Activated CD8-positive, alpha-beta T cell treated with anti-CD3 and anti-CD28 coated beads, Interleukin-2, amount 10 ng/mL, durations not matched to agents 7 days and 5 days (primary cell): ENCODE data around the gene PRUNE2. TPM values are rescaled to one million over a fixed set of nuclear protein-coding genes. Genes with fewer than 3 reads are reported as not detected.

Experiments
- ATAC-seq: fragments of 150-1000 bp; cut with Tn5 transposase; one replicate; pipeline ENCODE4 v1.10.0; 2021; ENCODE audit warnings: moderate library complexity
- CTCF ChIA-PET: fragments of 350-600 bp; sonication (Branson Sonifier 250); formaldehyde crosslinking; loops from one replicate; lab custom pipeline; 2021; ENCODE audit warnings: antibody characterized with exemption; lab: Charles Lee
- POLR2A ChIA-PET: fragments of 350-600 bp; sonication (Branson Sonifier 250); formaldehyde crosslinking; loops from one replicate; lab custom pipeline; 2021; ENCODE audit warnings: antibody characterized with exemption; lab: Charles Lee
- DNase-seq: peaks from one replicate; pipeline ENCODE4 v3.0.0-alpha.2; 2020
- H3K27ac Mint-ChIP-seq: one replicate; pipeline ENCODE4 v1.8.0; 2021; ENCODE audit warnings: mild to moderate bottlenecking, mixed read lengths
- H3K27me3 Mint-ChIP-seq: one replicate; pipeline ENCODE4 v1.8.0; 2021; ENCODE audit warnings: low read depth, mixed read lengths
- H3K36me3 Mint-ChIP-seq: one replicate; pipeline ENCODE4 v1.8.0; 2021; ENCODE audit warnings: low read depth, mixed read lengths
- H3K4me1 Mint-ChIP-seq: one replicate; pipeline ENCODE4 v1.8.0; 2021; ENCODE audit warnings: low read depth, mixed read lengths
- H3K4me3 Mint-ChIP-seq: one replicate; pipeline ENCODE4 v1.8.0; 2021; ENCODE audit warnings: mild to moderate bottlenecking, mixed read lengths
- H3K9me3 Mint-ChIP-seq: one replicate; pipeline ENCODE4 v1.8.0; 2022; ENCODE audit warnings: mixed read lengths; ENCODE audit not compliant: insufficient read depth
- total RNA-seq, 2 experiments: library from RNA; stranded (reverse); gene quantifications; one replicate each; pipeline ENCODE4 v1.2.3, GENCODE V29; 2021

PRUNE2 gene
- total RNA-seq, 2 experiments from 2014 or later = 0.16 to 0.52 TPM

- peaks cover 39% of the 10 kb centered on the region for H3K27me3 Mint-ChIP-seq
- peaks cover 8% of the 10 kb centered on the region for H3K4me1 Mint-ChIP-seq
- no peak overlapping the region for H3K27ac Mint-ChIP-seq
- POLR2A ChIA-PET = no interaction called here
- no peak overlapping the region for H3K4me3 Mint-ChIP-seq
- DNase-seq (no peak), ATAC-seq (no peak)
- peaks cover 1% of the 10 kb centered on the region for H3K36me3 Mint-ChIP-seq
- CTCF ChIA-PET = interaction anchor here (0.7 to 1.2 kb wide), 2 partner anchors 10 to 162 kb away, joined by 3 read pairs; partner anchors contain the start of gene GCNT1
- H3K9me3 Mint-ChIP-seq = no peaks in the 10 kb centered on the region
Observed at GRCh38 chr9:76620996-76621395, 284.9 kb downstream of the PRUNE2 start.

GRCh38 chr9:76620581-76620980 lies 285.3 kb downstream of the PRUNE2 start:
- peaks cover 1% of the 10 kb centered on the region for H3K36me3 Mint-ChIP-seq
- no peak overlapping the region for H3K27ac Mint-ChIP-seq
- H3K27me3 Mint-ChIP-seq = peaks cover 38% of the 10 kb centered on the region
- DNase-seq (no peak), ATAC-seq (no peak)
- ChIA-PET CTCF (interaction anchor here (0.6 to 1.2 kb wide), 2 partner anchors 9 to 162 kb away, joined by 3 read pairs; partner anchors contain the start of gene GCNT1), POLR2A (no interaction called here)
- no peak overlapping the region for H3K4me3 Mint-ChIP-seq
- peaks cover 10% of the 10 kb centered on the region for H3K4me1 Mint-ChIP-seq
- no peaks in the 10 kb centered on the region for H3K9me3 Mint-ChIP-seq

- Mint-ChIP-seq H3K4me1 (peaks cover 18% of the 10 kb centered on the region), H3K27me3 (peaks cover 32% of the 10 kb centered on the region), H3K27ac (no peak overlapping the region), H3K4me3 (no peak overlapping the region), H3K9me3 (no peaks in the 10 kb centered on the region), H3K36me3 (peaks cover 1% of the 10 kb centered on the region)
- ChIA-PET POLR2A (interaction anchor here (0.6 to 1.0 kb wide), 2 partner anchors 52 to 226 kb away, joined by 3 read pairs; partner anchors contain the start of gene RFK), CTCF (no interaction called here)
- no peak for DNase-seq
- ATAC-seq = no peak
Observed at GRCh38 chr9:76619640-76620039, 286.3 kb downstream of the PRUNE2 start.

- POLR2A ChIA-PET = interaction anchor here (1.0 kb wide), 1 partner anchor 225 kb away, joined by 3 read pairs; the partner anchor contains the start of gene RFK
- no peak overlapping the region for H3K27ac Mint-ChIP-seq
- H3K4me3 Mint-ChIP-seq = no peak overlapping the region
- peaks cover 1% of the 10 kb centered on the region for H3K36me3 Mint-ChIP-seq
- no peaks in the 10 kb centered on the region for H3K9me3 Mint-ChIP-seq
- peaks cover 19% of the 10 kb centered on the region for H3K4me1 Mint-ChIP-seq
- ATAC-seq = no peak
- CTCF ChIA-PET = no interaction called here
- no peak for DNase-seq
- peaks cover 32% of the 10 kb centered on the region for H3K27me3 Mint-ChIP-seq
Observed at GRCh38 chr9:76619197-76619596, 286.7 kb downstream of the PRUNE2 start.

GRCh38 chr9:76618762-76619161 lies 287.2 kb downstream of the PRUNE2 start:
- DNase-seq = no peak
- POLR2A ChIA-PET = no interaction called here
- H3K4me3 Mint-ChIP-seq = no peak overlapping the region
- H3K27ac Mint-ChIP-seq = no peak overlapping the region
- no peak for ATAC-seq
- H3K27me3 Mint-ChIP-seq = peaks cover 30% of the 10 kb centered on the region
- H3K9me3 Mint-ChIP-seq = no peaks in the 10 kb centered on the region
- peaks cover 1% of the 10 kb centered on the region for H3K36me3 Mint-ChIP-seq
- peaks cover 19% of the 10 kb centered on the region for H3K4me1 Mint-ChIP-seq
- CTCF ChIA-PET = no interaction called here

GRCh38 chr9:76617497-76618175 lies 288.3 kb downstream of the PRUNE2 start:
- no peak for DNase-seq
- Mint-ChIP-seq H3K4me3 (no peak overlapping the region), H3K9me3 (no peaks in the 10 kb centered on the region), H3K4me1 (peaks cover 25% of the 10 kb centered on the region), H3K36me3 (peaks cover 1% of the 10 kb centered on the region), H3K27ac (no peak overlapping the region), H3K27me3 (peaks cover 35% of the 10 kb centered on the region)
- no peak for ATAC-seq
- POLR2A ChIA-PET = no interaction called here
- CTCF ChIA-PET = no interaction called here

- no peak overlapping the region for H3K27ac Mint-ChIP-seq
- H3K27me3 Mint-ChIP-seq = peaks cover 37% of the 10 kb centered on the region
- ChIA-PET POLR2A (no interaction called here), CTCF (no interaction called here)
- H3K36me3 Mint-ChIP-seq = peaks cover 1% of the 10 kb centered on the region
- H3K9me3 Mint-ChIP-seq = no peaks in the 10 kb centered on the region
- no peak for ATAC-seq
- DNase-seq = no peak
- H3K4me1 Mint-ChIP-seq = peaks cover 25% of the 10 kb centered on the region
- H3K4me3 Mint-ChIP-seq = no peak overlapping the region
Observed at GRCh38 chr9:76616780-76617179, 289.1 kb downstream of the PRUNE2 start.

GRCh38 chr9:76615177-76615603 lies 290.7 kb downstream of the PRUNE2 start:
- Mint-ChIP-seq H3K27ac (no peak overlapping the region), H3K4me1 (peaks cover 20% of the 10 kb centered on the region), H3K27me3 (peaks cover 36% of the 10 kb centered on the region), H3K36me3 (peaks cover 1% of the 10 kb centered on the region), H3K9me3 (no peaks in the 10 kb centered on the region), H3K4me3 (no peak overlapping the region)
- ATAC-seq (no peak), DNase-seq (no peak)
- CTCF ChIA-PET = interaction anchor here (2.2 kb wide), 1 partner anchor 43 kb away, joined by 7 read pairs; no protein-coding TSS in a partner anchor
- POLR2A ChIA-PET = no interaction called here

GRCh38 chr9:76613974-76614373 lies 291.9 kb downstream of the PRUNE2 start:
- Mint-ChIP-seq H3K9me3 (no peaks in the 10 kb centered on the region), H3K4me3 (no peak overlapping the region), H3K4me1 (peaks cover 20% of the 10 kb centered on the region), H3K27me3 (peaks cover 32% of the 10 kb centered on the region), H3K36me3 (peaks cover 1% of the 10 kb centered on the region), H3K27ac (no peak overlapping the region)
- ATAC-seq = no peak
- ChIA-PET POLR2A (no interaction called here), CTCF (interaction anchor here (2.2 kb wide), 1 partner anchor 44 kb away, joined by 7 read pairs; no protein-coding TSS in a partner anchor)
- DNase-seq = no peak

- peaks cover 1% of the 10 kb centered on the region for H3K36me3 Mint-ChIP-seq
- peaks cover 28% of the 10 kb centered on the region for H3K27me3 Mint-ChIP-seq
- DNase-seq = no peak
- H3K27ac Mint-ChIP-seq = no peak overlapping the region
- POLR2A ChIA-PET = no interaction called here
- ATAC-seq = no peak
- H3K9me3 Mint-ChIP-seq = no peaks in the 10 kb centered on the region
- no peak overlapping the region for H3K4me3 Mint-ChIP-seq
- H3K4me1 Mint-ChIP-seq = peaks cover 20% of the 10 kb centered on the region
- CTCF ChIA-PET = interaction anchor here (2.2 kb wide), 1 partner anchor 45 kb away, joined by 7 read pairs; no protein-coding TSS in a partner anchor
Observed at GRCh38 chr9:76613150-76613781, 292.6 kb downstream of the PRUNE2 start.

GRCh38 chr9:76610011-76610352 lies 295.9 kb downstream of the PRUNE2 start:
- Mint-ChIP-seq H3K4me1 (peaks cover 10% of the 10 kb centered on the region), H3K27ac (no peak overlapping the region), H3K36me3 (no peaks in the 10 kb centered on the region), H3K9me3 (no peaks in the 10 kb centered on the region), H3K4me3 (no peak overlapping the region), H3K27me3 (peaks cover 27% of the 10 kb centered on the region)
- ChIA-PET POLR2A (no interaction called here), CTCF (no interaction called here)
- DNase-seq (no peak), ATAC-seq (no peak)
